Measurements from ENCODE around the gene IGF2BP3. TPM values are rescaled to one million over a fixed set of nuclear protein-coding genes. Genes with fewer than 3 reads are reported as not detected.

IGF2BP3 gene
- polyA plus RNA-seq, 1 donor from 2014 or later: 5.4 TPM

DNA sequence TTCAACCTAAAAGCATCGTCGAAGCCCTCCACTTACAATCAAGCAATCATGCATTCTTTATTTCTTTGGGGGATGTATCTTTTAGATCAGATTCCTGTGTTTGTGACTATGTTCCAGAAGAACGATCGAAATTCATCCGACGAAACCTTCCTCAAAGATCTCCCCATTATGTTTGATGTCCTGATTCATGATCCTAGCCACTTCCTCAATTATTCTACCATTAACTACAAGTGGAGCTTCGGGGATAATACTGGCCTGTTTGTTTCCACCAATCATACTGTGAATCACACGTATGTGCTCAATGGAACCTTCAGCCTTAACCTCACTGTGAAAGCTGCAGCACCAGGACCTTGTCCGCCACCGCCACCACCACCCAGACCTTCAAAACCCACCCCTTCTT, 209.9 kb downstream of the IGF2BP3 start:
- Mint-ChIP-seq H3K4me1 (no peaks in the 10 kb centered on the region), H3K27ac (peak overlapping the region in 1 of 3 donors; percentile 44), H3K4me3 (no peak overlapping the region), H3K9me3 (no peaks in the 10 kb centered on the region), H3K27me3 (peaks cover 8% of the 10 kb centered on the region), H3K36me3 (no peaks in the 10 kb centered on the region)

Other genes with a start within 250 kb of the IGF2BP3 start
- not detected for gene GPNMB, start 223.7 kb downstream of the IGF2BP3 start, polyA plus RNA-seq
- gene MALSU1, start 171.2 kb downstream of the IGF2BP3 start, polyA plus RNA-seq: 68.1 TPM
- gene TRA2A, start 61.5 kb upstream of the IGF2BP3 start, polyA plus RNA-seq: 44.0 TPM
- gene CCDC126, start 126.9 kb upstream of the IGF2BP3 start, polyA plus RNA-seq: 12.7 TPM
- 3.6 TPM for gene FAM221A, start 209.7 kb upstream of the IGF2BP3 start, polyA plus RNA-seq
- not detected for gene STK31, start 239.7 kb upstream of the IGF2BP3 start, polyA plus RNA-seq